ENCODE results near the gene UNC5CL.
"Not testable (repeated sequence)": the region's sequence is repeated elsewhere in the genome, so short reads cannot be mapped to it uniquely, and the experiment has no call there.

UNC5CL gene

DNA sequence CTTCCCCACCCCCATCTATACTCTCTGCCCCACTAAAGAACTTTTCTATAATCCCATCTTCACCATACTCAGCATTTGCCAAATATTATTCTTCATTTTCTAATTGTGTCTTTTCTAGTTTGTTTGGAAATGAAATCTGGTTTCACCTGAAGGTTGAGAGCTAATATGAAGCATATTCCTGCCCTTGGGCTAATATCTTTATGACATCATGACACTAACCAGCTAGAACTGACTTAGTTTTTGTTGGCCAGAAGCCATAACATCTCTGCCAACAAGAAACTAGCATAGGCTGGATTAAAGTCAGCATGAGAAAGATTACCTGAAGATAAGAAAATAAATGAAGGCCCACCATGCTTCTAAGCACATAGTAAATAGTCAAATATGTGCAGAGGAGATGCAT is 16.7 kb downstream of the UNC5CL start:
- H3K36me3 ChIP-seq (replicated peaks) = no peaks in the 10 kb centered on the region
- no peak for DNase-seq (ENCODE audit: low spot score in 2 of 2)
- H3K9me3 ChIP-seq = no peaks in the 10 kb centered on the region
- no peaks in the 10 kb centered on the region for H3K27me3 ChIP-seq (ENCODE audit: low read depth)
- in situ Hi-C loops (cut with MboI; ENCODE audit: low sequenced_read_pairs) = no loop called here
- no peak overlapping the region for H3K4me3 ChIP-seq
- peaks cover 5% of the 10 kb centered on the region for H3K4me1 ChIP-seq

DNA sequence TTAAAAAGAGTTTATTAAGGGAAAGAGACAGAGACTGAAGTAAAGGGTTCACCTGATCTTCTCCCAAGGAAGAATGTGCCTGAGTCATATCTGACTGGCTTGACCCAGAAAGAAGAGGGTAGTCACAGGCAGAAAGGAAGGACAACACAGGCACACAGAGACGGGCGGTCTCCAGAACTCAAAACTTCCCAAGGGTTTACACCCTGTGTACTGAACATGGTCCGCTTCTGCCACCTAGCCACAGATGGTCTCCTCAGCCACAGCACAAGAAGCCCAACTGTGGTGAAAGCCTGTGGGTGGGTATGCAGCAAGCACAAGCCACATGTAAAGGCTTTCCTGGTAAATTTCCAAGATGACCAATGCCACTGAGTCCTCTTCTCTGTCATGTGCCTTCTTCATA is 17.2 kb downstream of the UNC5CL start:
- H3K4me3 ChIP-seq = no peak overlapping the region
- H3K36me3 ChIP-seq (replicated peaks) = no peaks in the 10 kb centered on the region
- peaks cover 3% of the 10 kb centered on the region for H3K4me1 ChIP-seq
- no peaks in the 10 kb centered on the region for H3K27me3 ChIP-seq (ENCODE audit: low read depth)
- no peaks in the 10 kb centered on the region for H3K9me3 ChIP-seq
- no peak for DNase-seq (ENCODE audit: low spot score in 2 of 2)
- in situ Hi-C loops (cut with MboI; ENCODE audit: low sequenced_read_pairs) = no loop called here

DNA sequence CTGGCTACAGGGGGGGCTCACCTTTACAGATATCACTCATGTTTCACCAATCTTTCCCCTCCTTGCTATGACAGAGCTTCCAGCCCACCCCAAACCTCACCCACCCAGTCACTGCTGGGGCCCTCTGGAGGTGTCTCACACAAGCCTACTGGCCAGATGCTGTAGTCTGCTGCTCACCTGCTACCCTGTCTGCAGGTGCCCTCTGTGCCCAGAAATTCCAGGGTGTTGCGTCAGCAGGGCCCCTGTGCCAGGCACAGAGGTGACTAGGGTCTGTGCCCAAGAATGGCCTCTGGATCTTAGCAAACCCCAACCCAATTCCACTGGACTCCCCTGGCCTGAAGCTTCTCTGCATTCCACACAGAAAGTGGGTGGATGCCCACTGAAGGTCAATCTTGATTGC is 21.4 kb downstream of the UNC5CL start:
- DNase-seq (ENCODE audit: low spot score in 2 of 2) = no peak
- Histone ChIP-seq H3K4me1 (no peaks in the 10 kb centered on the region), H3K9me3 (no peaks in the 10 kb centered on the region), H3K36me3 (replicated peaks) (no peaks in the 10 kb centered on the region), H3K27me3 (ENCODE audit: low read depth) (no peaks in the 10 kb centered on the region), H3K4me3 (no peak overlapping the region)
- in situ Hi-C loops (cut with MboI; ENCODE audit: low sequenced_read_pairs) = no loop called here

DNA sequence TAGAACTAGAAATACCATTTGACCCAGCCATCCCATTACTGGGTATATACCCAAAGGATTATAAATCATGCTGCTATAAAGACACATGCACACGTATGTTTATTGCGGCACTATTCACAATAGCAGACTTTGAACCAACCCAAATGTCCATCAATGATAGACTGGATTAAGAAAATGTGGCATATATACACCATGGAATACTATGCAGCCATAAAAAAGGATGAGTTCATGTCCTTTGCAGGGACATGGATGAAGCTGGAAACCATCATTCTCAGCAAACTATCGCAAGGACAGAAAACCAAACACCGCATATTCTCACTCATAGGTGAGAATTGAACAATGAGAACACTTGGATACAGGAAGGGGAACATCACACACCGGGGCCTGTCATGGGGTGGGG is 23.2 kb downstream of the UNC5CL start:
- H3K36me3 ChIP-seq (replicated peaks); H3K27me3 ChIP-seq (ENCODE audit: low read depth); DNase-seq (ENCODE audit: low spot score in 2 of 2); H3K9me3 ChIP-seq; H3K4me3 ChIP-seq; in situ Hi-C loops (cut with MboI; ENCODE audit: low sequenced_read_pairs); H3K4me1 ChIP-seq: not testable (repeated sequence)

DNA sequence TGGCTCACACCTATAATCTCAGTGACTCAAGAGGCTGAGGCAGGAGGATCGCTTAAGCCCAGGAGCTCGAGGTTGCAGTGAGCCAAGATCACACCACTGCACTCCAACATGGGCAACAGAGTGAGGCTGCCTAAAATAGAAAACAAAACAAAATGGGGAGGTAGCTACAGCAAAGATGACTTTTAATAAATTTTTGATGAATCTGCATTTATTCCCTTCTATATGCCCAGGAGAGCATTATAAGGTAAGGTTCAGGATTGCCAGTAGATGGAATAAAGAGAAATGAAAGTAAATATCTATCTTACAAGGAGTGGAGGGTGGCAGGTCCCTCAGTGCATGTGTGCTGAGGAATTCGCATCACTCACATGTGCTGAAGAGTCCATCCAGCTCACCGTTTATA is 24.2 kb downstream of the UNC5CL start:
- Histone ChIP-seq H3K27me3 (ENCODE audit: low read depth) (no peaks in the 10 kb centered on the region), H3K4me1 (no peaks in the 10 kb centered on the region), H3K9me3 (no peaks in the 10 kb centered on the region), H3K4me3 (no peak overlapping the region), H3K36me3 (replicated peaks) (no peaks in the 10 kb centered on the region)
- in situ Hi-C loops (cut with MboI; ENCODE audit: low sequenced_read_pairs) = no loop called here
- DNase-seq (ENCODE audit: low spot score in 2 of 2) = no peak

DNA sequence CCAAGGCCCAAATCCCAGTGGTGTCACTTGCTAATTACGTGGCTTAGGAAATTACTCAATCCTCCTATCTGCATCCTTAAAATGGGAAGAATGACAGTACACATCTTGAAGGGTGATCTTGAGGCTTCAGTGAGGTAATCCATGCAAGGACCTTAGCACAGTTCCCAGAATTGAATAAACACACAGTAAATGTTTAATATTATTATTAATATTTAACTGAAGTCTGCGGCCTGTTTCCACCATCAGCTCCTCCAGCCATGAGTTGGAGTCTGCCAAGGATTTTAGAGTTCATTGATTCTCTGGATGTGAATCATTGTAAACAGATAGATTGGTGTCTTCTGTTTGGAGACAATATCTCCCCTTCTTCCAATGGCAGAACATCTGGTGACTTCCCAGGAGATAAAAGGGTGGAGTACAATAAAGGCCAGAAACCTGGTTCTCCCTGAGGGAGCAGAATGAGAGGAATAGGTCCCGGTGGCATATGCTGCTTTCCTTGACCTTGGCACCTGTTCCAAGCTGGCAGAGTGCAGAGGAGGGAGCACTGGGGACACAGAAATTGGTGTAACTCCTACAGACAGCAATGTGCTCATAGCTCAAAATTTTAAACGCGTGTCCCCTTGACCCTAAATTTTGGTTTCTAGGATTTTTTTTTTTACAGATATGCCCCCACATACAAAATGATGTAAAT is 25.4 kb downstream of the UNC5CL start:
- no peaks in the 10 kb centered on the region for H3K36me3 ChIP-seq (replicated peaks)
- no peaks in the 10 kb centered on the region for H3K4me1 ChIP-seq
- H3K4me3 ChIP-seq = no peak overlapping the region
- H3K9me3 ChIP-seq = no peaks in the 10 kb centered on the region
- no peak for DNase-seq (ENCODE audit: low spot score in 2 of 2)
- H3K27me3 ChIP-seq (ENCODE audit: low read depth) = no peaks in the 10 kb centered on the region
- in situ Hi-C loops (cut with MboI; ENCODE audit: low sequenced_read_pairs) = no loop called here

DNA sequence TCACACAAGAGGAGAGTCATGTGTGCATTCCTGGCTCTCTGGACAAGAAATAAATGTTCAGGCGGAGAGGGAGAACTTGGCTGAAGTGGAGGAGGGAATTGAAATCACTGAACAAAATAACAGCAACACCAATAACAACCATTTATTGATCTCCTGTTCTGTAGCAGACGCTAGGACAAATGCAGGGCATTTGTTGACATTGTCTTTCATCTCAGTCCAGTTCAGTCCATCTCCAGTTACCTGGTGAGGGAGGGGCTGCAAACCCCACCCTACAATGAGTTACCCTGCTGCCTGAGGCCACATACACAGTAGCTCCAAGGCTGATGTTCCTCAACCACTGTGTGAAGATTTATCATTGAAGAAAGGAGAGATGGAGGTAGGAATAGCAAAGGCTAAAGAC is 27.3 kb downstream of the UNC5CL start:
- Histone ChIP-seq H3K9me3 (no peaks in the 10 kb centered on the region), H3K27me3 (ENCODE audit: low read depth) (no peaks in the 10 kb centered on the region), H3K4me1 (no peaks in the 10 kb centered on the region), H3K36me3 (replicated peaks) (no peaks in the 10 kb centered on the region), H3K4me3 (no peak overlapping the region)
- in situ Hi-C loops (cut with MboI; ENCODE audit: low sequenced_read_pairs) = no loop called here
- DNase-seq (ENCODE audit: low spot score in 2 of 2) = no peak

DNA sequence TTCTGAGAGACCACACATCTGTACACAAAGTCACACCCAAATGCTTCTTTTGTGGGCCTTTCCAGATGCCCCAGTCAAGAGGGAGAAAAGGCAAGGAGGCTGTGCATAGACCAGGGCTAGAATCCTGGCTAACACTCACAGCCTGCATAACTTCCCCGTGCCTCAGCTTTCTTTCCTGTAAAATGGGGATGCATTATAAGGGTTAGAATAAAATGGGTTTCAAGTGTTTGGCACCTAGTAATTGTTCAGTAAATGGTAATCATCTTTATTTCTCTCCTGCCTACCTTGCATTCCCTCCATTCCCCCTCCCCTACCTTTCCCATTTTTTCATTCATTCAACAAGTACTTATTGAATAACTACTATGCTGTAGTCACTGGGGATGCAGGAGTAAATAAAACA is 29.4 kb downstream of the UNC5CL start:
- in situ Hi-C loops (cut with MboI; ENCODE audit: low sequenced_read_pairs) = no loop called here
- no peak for DNase-seq (ENCODE audit: low spot score in 2 of 2)
- no peaks in the 10 kb centered on the region for H3K36me3 ChIP-seq (replicated peaks)

DNA sequence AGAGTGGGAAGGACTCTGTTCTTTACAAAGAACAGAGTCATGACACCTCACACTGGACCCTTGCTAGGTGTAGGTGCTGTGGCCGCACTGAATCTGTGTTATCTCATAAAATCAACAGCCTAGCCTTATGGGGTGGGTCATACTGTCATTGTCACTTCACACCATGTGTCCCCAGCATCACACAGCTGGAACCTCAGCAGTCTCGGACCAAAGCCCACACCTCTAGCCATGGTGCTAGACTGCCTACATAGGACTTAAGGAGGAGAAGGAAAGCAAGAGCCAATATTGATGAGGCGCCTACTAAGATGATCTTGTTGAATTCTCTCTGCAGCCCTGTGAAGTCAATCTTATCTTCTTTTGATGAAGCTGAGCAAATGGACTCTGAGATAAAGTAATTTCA is 31.0 kb downstream of the UNC5CL start:
- no peaks in the 10 kb centered on the region for H3K36me3 ChIP-seq (replicated peaks)
- DNase-seq (ENCODE audit: low spot score in 2 of 2) = no peak
- no peaks in the 10 kb centered on the region for H3K9me3 ChIP-seq
- H3K4me3 ChIP-seq = no peak overlapping the region
- H3K4me1 ChIP-seq = no peaks in the 10 kb centered on the region
- H3K27me3 ChIP-seq (ENCODE audit: low read depth) = peaks cover 25% of the 10 kb centered on the region
- in situ Hi-C loops (cut with MboI; ENCODE audit: low sequenced_read_pairs) = no loop called here

More for the DNA sequence above, 29.4 kb downstream of the UNC5CL start:
- peaks cover 12% of the 10 kb centered on the region for H3K27me3 ChIP-seq (ENCODE audit: low read depth)
- no peaks in the 10 kb centered on the region for H3K4me1 ChIP-seq
- H3K9me3 ChIP-seq = no peaks in the 10 kb centered on the region
- no peak overlapping the region for H3K4me3 ChIP-seq

DNA sequence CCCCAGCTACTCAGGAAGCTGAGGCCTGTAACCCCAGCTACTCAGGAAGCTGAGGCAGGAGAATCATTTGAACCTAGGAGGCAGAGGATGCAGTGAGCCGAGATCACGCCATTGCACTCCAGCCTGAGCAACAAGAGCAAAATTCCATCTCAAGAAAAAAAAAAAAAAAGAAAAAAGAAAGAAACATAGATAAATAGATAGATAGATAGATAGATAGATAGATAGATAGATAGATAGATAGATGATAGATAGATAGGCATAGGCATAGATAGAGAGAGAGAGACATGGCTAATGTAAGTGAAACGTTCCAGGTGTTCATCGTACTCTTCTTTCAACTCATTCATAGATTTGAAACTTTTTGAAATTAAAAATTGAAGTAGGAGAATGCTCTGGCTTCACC is 32.0 kb downstream of the UNC5CL start:
- H3K9me3 ChIP-seq; DNase-seq (ENCODE audit: low spot score in 2 of 2); in situ Hi-C loops (cut with MboI; ENCODE audit: low sequenced_read_pairs); H3K4me1 ChIP-seq; H3K4me3 ChIP-seq; H3K36me3 ChIP-seq (replicated peaks): not testable (repeated sequence)
- peaks cover 32% of the 10 kb centered on the region for H3K27me3 ChIP-seq (ENCODE audit: low read depth)

DNA sequence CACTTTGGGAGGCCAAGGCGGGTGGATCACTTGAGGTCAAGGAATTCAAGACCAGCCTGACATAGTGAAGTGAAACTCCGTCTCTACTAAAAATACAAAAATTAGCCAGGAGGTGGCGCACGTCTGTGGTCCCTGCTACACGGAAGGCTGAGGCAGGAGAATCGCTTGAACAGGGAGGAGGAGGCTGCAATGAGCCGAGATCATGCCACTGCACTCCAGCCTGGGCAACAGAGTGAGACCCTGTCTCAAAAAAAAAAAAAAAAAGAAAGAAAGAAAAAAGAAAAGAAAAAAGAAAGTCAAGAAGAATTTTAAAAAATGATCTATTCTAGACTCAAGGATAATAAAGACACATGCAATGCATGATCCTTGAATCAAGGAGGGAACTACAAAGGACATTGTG is 32.8 kb downstream of the UNC5CL start:
- H3K36me3 ChIP-seq (replicated peaks); H3K4me3 ChIP-seq; H3K4me1 ChIP-seq; H3K9me3 ChIP-seq; in situ Hi-C loops (cut with MboI; ENCODE audit: low sequenced_read_pairs): not testable (repeated sequence)
- peak; percentile 35 to 75 for DNase-seq (ENCODE audit: low spot score in 2 of 2)
- H3K27me3 ChIP-seq (ENCODE audit: low read depth) = peaks cover 36% of the 10 kb centered on the region

DNA sequence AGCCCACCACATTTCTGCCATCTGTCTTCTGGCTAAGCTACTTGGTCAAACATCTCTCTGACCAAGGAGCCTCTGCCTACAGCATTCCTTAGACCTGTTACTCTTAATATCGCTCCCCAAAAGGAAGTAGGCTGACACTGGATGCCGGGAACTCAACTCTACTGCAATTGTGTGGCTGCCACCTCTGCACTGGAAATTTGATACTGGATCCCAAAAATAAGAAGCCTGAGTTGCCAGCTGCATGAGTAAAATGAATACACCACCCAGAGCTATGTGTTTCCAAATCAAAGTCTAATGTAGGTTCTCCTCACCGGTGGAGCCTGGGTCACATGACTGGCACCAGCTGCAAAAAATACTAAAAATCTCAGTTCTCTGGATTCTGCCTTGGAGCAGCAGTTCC is 36.9 kb downstream of the UNC5CL start:
- no peaks in the 10 kb centered on the region for H3K9me3 ChIP-seq
- H3K27me3 ChIP-seq (ENCODE audit: low read depth) = peaks cover 36% of the 10 kb centered on the region
- H3K4me1 ChIP-seq = peaks cover 3% of the 10 kb centered on the region
- H3K36me3 ChIP-seq (replicated peaks) = no peaks in the 10 kb centered on the region
- H3K4me3 ChIP-seq = no peak overlapping the region
- DNase-seq (ENCODE audit: low spot score in 2 of 2) = no peak
- in situ Hi-C loops (cut with MboI; ENCODE audit: low sequenced_read_pairs) = no loop called here

DNA sequence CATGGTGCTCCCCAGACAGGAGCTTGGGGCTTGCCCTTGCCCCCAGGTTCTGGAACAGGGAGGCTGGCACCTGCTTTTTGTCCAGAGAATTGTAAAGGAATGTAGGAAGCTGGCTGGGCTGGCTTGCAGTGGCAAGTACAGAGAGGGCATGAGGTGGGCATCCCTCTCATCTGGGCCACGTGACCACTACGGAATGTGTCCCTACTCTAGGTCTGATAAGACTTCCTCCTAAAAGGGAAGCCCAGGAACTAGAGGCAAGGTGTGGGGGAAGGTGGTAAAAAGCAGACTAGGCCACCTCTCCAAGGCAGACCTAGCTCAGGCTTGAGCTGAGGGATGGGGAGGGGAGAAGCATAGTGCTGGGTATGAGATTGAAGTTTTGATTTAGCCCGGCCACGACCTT is 38.8 kb downstream of the UNC5CL start:
- Histone ChIP-seq H3K27me3 (ENCODE audit: low read depth) (peaks cover 28% of the 10 kb centered on the region), H3K4me1 (peaks cover 11% of the 10 kb centered on the region), H3K36me3 (replicated peaks) (no peaks in the 10 kb centered on the region), H3K4me3 (no peak overlapping the region), H3K9me3 (no peaks in the 10 kb centered on the region)
- in situ Hi-C loops (cut with MboI; ENCODE audit: low sequenced_read_pairs) = no loop called here
- DNase-seq (ENCODE audit: low spot score in 2 of 2) = no peak

DNA sequence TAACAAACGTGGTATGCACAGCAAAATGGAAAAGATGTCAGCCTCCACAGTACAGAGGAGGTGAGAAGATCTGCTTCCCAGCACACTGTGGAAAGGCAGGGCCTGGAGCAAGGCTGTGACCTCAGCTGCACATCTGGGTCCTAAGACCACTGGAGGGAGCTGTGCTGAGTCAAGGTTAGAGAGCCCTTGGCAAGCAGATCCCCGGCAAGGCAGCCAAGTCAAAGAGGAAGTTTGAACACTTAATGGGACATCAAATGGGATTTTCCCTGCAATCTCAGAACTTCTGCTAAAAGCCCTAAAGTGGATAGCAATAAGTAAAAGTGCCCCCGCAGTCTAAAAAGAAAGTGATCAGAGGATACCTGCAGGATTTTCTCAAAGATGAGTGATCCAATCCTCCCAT is 39.5 kb downstream of the UNC5CL start:
- in situ Hi-C loops (cut with MboI; ENCODE audit: low sequenced_read_pairs) = no loop called here
- peak; percentile 17 to 52 for DNase-seq (ENCODE audit: low spot score in 2 of 2)
- peaks cover 23% of the 10 kb centered on the region for H3K27me3 ChIP-seq (ENCODE audit: low read depth)

DNA sequence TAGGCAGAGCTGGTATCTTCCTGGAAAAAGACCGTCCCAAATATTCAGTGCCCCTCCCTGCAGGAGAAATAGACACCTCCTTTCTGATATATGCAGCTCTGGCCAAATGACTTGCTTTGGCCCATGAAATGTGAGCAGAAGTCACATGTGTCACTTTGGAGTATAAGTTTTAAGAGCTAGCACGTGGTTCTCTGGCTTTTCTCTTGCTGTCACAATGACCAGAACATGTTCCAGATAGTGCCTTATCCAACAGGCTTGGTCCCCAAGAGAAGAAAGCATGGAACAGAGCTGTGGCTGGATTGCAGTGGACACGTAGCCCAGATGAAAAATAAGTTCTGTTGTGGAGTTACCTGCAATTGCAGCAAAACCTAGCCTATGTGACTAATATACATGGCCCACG is 40.4 kb downstream of the UNC5CL start:
- Histone ChIP-seq H3K36me3 (replicated peaks) (no peaks in the 10 kb centered on the region), H3K4me1 (peaks cover 11% of the 10 kb centered on the region), H3K9me3 (no peaks in the 10 kb centered on the region), H3K4me3 (no peak overlapping the region), H3K27me3 (ENCODE audit: low read depth) (peaks cover 16% of the 10 kb centered on the region)
- no peak for DNase-seq (ENCODE audit: low spot score in 2 of 2)
- in situ Hi-C loops (cut with MboI; ENCODE audit: low sequenced_read_pairs) = no loop called here

More for the DNA sequence above, 39.5 kb downstream of the UNC5CL start:
- Histone ChIP-seq H3K9me3 (no peaks in the 10 kb centered on the region), H3K36me3 (replicated peaks) (no peaks in the 10 kb centered on the region), H3K4me3 (no peak overlapping the region), H3K4me1 (peaks cover 11% of the 10 kb centered on the region)

Data from HAP-1 (cell line).